LNCaP clone FGC (cell line): ENCODE results near the gene ARRB1.

Experiments
- DNase-seq: peaks from one replicate; pipeline ENCODE4 v3.0.0-alpha.2; 2011; ENCODE audit warnings: low read depth
- H3K4me3 ChIP-seq: 2 replicates; pipeline ENCODE4 v1.5.1; 2011; ENCODE audit warnings: mild to moderate bottlenecking, low read depth, low read length, control low read depth
- CTCF ChIP-seq: IDR thresholded peaks from 2 replicates; pipeline ENCODE4 v1.5.1; 2012; ENCODE audit warnings: mild to moderate bottlenecking; ENCODE audit not compliant: control insufficient read depth, insufficient read depth; ENCODE audit errors: extremely low read depth

Gene ARRB1

GRCh38 chr11:75280227-75280701, 71.2 kb downstream of the ARRB1 start:
- TF ChIP-seq CTCF = peak; percentile 99
- peak; percentile 25 for DNase-seq
- no peak overlapping the region for H3K4me3 ChIP-seq

- no peak for TF ChIP-seq CTCF
- no peak overlapping the region for H3K4me3 ChIP-seq
- DNase-seq = no peak
Measured at GRCh38 chr11:75279273-75279672, 72.2 kb downstream of the ARRB1 start.

GRCh38 chr11:75277991-75278790, 73.3 kb downstream of the ARRB1 start:
- TF ChIP-seq CTCF = no peak
- H3K4me3 ChIP-seq = no peak overlapping the region
- DNase-seq = no peak

- TF ChIP-seq CTCF = no peak
- no peak overlapping the region for H3K4me3 ChIP-seq
Measured at GRCh38 chr11:75277211-75277805, 74.2 kb downstream of the ARRB1 start.

GRCh38 chr11:75276686-75277085, 74.8 kb downstream of the ARRB1 start:
- no peak for TF ChIP-seq CTCF
- no peak for DNase-seq

More at GRCh38 chr11:75277211-75277805, 74.2 kb downstream of the ARRB1 start:
- DNase-seq = no peak

GRCh38 chr11:75276186-75276585, 75.3 kb downstream of the ARRB1 start:
- H3K4me3 ChIP-seq = no peak overlapping the region
- TF ChIP-seq CTCF = no peak
- no peak for DNase-seq

More at GRCh38 chr11:75276686-75277085, 74.8 kb downstream of the ARRB1 start:
- no peak overlapping the region for H3K4me3 ChIP-seq
